ENCODE data around the gene GPI.
A peak's percentile ranks its signal among the peaks of the same experiment; 100 is the strongest.

Gene GPI

DNA sequence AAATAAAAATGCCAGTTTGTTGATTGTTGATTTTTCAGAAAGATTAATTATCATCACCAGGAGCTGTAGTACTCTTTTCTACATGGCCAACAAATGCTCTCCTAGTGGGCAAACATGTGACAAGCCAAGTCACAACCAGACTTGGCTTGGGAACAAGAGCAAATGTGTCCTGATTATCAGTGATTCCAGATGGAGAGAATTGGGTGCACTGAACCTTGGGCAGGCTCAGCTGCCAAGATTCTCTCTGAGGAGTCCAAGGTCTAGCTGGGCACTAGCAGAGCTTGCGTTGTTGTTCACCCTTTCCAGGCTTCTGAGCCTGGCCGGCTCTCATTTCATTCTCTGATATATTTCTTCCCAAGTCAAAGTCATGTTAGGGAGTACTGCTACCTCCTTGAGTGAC is 27.3 kb upstream of the GPI start:
- TF ChIP-seq, protein P1, sequence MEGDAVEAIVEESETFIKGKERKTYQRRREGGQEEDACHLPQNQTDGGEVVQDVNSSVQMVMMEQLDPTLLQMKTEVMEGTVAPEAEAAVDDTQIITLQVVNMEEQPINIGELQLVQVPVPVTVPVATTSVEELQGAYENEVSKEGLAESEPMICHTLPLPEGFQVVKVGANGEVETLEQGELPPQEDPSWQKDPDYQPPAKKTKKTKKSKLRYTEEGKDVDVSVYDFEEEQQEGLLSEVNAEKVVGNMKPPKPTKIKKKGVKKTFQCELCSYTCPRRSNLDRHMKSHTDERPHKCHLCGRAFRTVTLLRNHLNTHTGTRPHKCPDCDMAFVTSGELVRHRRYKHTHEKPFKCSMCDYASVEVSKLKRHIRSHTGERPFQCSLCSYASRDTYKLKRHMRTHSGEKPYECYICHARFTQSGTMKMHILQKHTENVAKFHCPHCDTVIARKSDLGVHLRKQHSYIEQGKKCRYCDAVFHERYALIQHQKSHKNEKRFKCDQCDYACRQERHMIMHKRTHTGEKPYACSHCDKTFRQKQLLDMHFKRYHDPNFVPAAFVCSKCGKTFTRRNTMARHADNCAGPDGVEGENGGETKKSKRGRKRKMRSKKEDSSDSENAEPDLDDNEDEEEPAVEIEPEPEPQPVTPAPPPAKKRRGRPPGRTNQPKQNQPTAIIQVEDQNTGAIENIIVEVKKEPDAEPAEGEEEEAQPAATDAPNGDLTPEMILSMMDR (IDR thresholded peaks at IDR 0.05; ENCODE audit: insufficient read depth, low read depth, low read length, missing control alignments), result no peak
- no peak overlapping the region for H3K4me3 ChIP-seq (ENCODE audit: low read depth, low read length)
- no peak for DNase-seq (ENCODE audit: low read depth)

DNA sequence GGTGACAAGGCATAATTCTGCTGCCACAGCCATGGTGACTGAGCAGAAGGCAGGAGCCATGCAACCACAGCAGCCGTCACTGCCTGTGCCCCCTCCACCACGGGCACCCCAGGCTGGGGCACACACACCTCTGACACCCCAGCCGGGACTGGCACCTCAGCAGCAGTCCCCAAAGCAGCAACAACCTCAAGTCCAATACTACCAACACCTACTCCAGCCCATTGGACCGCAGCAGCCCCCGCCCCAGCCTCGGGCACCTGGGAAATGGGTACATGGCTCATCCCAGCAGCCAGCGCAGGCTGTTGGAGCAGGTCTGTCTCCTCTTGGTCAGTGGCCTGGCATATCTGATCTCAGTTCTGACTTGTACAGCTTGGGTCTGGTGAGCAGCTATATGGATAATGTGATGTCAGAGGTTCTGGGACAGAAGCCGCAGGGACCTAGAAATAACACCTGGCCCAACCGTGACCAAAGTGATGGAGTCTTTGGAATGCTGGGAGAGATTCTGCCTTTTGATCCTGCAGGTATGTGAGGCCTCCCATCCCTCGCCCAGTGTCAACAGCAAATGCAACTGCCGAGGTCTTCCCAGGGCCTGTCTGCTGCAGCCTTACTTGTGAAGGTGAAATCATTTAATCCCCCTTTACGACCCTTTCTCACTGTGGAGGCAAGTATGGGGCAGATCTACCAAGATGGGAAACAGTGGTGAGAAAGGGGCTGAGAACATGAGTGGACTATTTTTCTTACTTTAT is 22.9 kb upstream of the GPI start:
- TF ChIP-seq, protein P1 (IDR thresholded peaks at IDR 0.05; ENCODE audit: insufficient read depth, low read depth, low read length, missing control alignments), result no peak
- no peak overlapping the region for H3K4me3 ChIP-seq (ENCODE audit: low read depth, low read length)
- no peak for DNase-seq (ENCODE audit: low read depth)

GRCh38 chr19:34343751-34344150 is 21.2 kb upstream of the GPI start:
- no peak for DNase-seq (ENCODE audit: low read depth)
- TF ChIP-seq, protein P1 (IDR thresholded peaks at IDR 0.05; ENCODE audit: insufficient read depth, low read depth, low read length, missing control alignments), result no peak
- H3K4me3 ChIP-seq (ENCODE audit: low read depth, low read length), result no peak overlapping the region

- peak; percentile 73 for DNase-seq (ENCODE audit: low read depth)
- H3K4me3 ChIP-seq (ENCODE audit: low read depth, low read length), result no peak overlapping the region
- TF ChIP-seq, protein P1 (IDR thresholded peaks at IDR 0.05; ENCODE audit: insufficient read depth, low read depth, low read length, missing control alignments), result peak; percentile 74
These were observed 19.0 kb upstream of the GPI start for GRCh38 chr19:34345947-34346351.

GRCh38 chr19:34347561-34348165 is 17.3 kb upstream of the GPI start:
- no peak overlapping the region for H3K4me3 ChIP-seq (ENCODE audit: low read depth, low read length)
- TF ChIP-seq, protein P1 (IDR thresholded peaks at IDR 0.05; ENCODE audit: insufficient read depth, low read depth, low read length, missing control alignments), result no peak
- DNase-seq (ENCODE audit: low read depth), result no peak

DNA sequence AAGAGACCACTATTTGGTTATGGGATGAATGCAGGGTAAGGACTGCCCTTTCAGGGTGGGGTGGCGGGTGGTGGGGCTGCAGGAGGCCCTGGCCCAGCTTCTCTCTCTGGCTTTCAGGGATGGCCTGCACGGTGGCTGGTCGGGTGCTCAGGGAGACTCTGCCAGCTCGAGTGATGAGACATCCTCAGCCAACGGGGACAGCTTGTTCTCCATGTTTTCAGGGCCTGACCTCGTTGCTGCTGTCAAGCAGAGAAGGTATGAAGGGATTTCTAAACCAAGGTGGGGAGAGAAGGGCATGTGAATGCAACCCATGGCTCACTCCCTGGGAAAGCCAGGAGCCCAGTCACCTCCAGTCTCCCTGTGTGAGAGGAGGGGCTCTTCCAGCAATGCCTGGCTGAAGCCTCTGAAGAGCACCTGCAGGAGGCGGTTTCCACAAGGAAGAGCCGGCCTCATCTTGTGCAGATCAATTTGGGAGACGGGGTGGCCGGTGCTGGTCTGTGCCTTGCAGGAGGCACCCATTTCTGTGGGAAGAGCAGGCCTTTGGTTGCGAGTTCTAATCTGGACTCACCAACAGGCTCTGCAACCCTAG is 16.0 kb upstream of the GPI start:
- no peak for DNase-seq (ENCODE audit: low read depth)
- TF ChIP-seq, protein P1 (IDR thresholded peaks at IDR 0.05; ENCODE audit: insufficient read depth, low read depth, low read length, missing control alignments), result no peak
- no peak overlapping the region for H3K4me3 ChIP-seq (ENCODE audit: low read depth, low read length)
